Mesenchymal stem cell (in vitro differentiated cells and primary cell): ENCODE measurements around the gene RAB13.
A peak's percentile ranks its signal among the peaks of the same experiment; 100 is the strongest.

Experiments
- DNase-seq: peaks from one replicate; pipeline ENCODE4 v3.0.0-alpha.2; 2013
- H2AFZ ChIP-seq: one replicate; pipeline ENCODE4 v1.6.1; 2013; ENCODE audit warnings: low read depth, mild to moderate bottlenecking, control low read depth, inconsistent platforms, low read length, moderate library complexity
- H2AK5ac ChIP-seq: 2 replicates; pipeline ENCODE4 v1.6.1; 2013; ENCODE audit warnings: low read length, moderate library complexity, mild to moderate bottlenecking, inconsistent platforms; ENCODE audit not compliant: severe bottlenecking
- H2BK120ac ChIP-seq: one replicate; pipeline ENCODE4 v1.6.1; 2013; ENCODE audit warnings: low read depth, mild to moderate bottlenecking, inconsistent platforms, low read length, moderate library complexity
- H2BK12ac ChIP-seq, 2 experiments: one replicate each; pipeline ENCODE4 v1.6.1; 2013; ENCODE audit warnings: inconsistent platforms in 2 of 2, low read length in 2 of 2, mild to moderate bottlenecking in 2 of 2, moderate library complexity in 2 of 2, control low read depth in 1 of 2
- H2BK15ac ChIP-seq: one replicate; pipeline ENCODE4 v1.6.1; 2013; ENCODE audit warnings: mild to moderate bottlenecking, low read depth, inconsistent platforms; ENCODE audit not compliant: poor library complexity, severe bottlenecking
- H2BK5ac ChIP-seq: 2 replicates; pipeline ENCODE4 v1.6.1; 2013; ENCODE audit warnings: low read depth, mild to moderate bottlenecking, low read length, control low read depth, inconsistent platforms; ENCODE audit not compliant: poor library complexity, severe bottlenecking
- H3K14ac ChIP-seq, 2 experiments: one replicate each; pipeline ENCODE4 v1.6.1; 2013; ENCODE audit warnings: inconsistent platforms in 2 of 2, low read length in 2 of 2, control low read depth in 1 of 2, mild to moderate bottlenecking in 1 of 2, moderate library complexity in 1 of 2
- H3K18ac ChIP-seq, 2 experiments: one replicate each; pipeline ENCODE4 v1.6.1; 2013; ENCODE audit warnings: inconsistent platforms in 2 of 2, low read length in 2 of 2, control low read depth in 1 of 2, low read depth in 1 of 2, mild to moderate bottlenecking in 1 of 2
- H3K23ac ChIP-seq, 2 experiments: one replicate each; pipeline ENCODE4 v1.6.1; 2013; ENCODE audit warnings: inconsistent platforms in 2 of 2, low read length in 2 of 2, mild to moderate bottlenecking in 2 of 2, moderate library complexity in 2 of 2, control low read depth in 1 of 2
- H3K27ac ChIP-seq: 2 replicates; pipeline ENCODE4 v1.5.1; 2013; ENCODE audit warnings: mild to moderate bottlenecking, moderate library complexity, low read length, control low read depth, inconsistent platforms; ENCODE audit not compliant: poor library complexity, severe bottlenecking
- H3K27me3 ChIP-seq, 2 experiments: 2 replicates each; pipeline versions ENCODE4 v1.6.1 to v1.7.0; 2013; ENCODE audit warnings: low read length in 2 of 2, mild to moderate bottlenecking in 2 of 2, moderate library complexity in 2 of 2, control low read depth in 1 of 2, inconsistent platforms in 1 of 2; ENCODE audit not compliant: control insufficient read depth in 1 of 2, insufficient read depth in 1 of 2
- H3K36me3 ChIP-seq, 2 experiments: 2 replicates each; pipeline versions ENCODE4 v1.6.1 to v1.7.0; 2013; ENCODE audit warnings: low read length in 2 of 2, control low read depth in 1 of 2, inconsistent platforms in 1 of 2, low read depth in 1 of 2, mild to moderate bottlenecking in 1 of 2; ENCODE audit not compliant: insufficient read depth in 2 of 2, control insufficient read depth in 1 of 2
- H3K4ac ChIP-seq, 2 experiments: one replicate each; pipeline ENCODE4 v1.6.1; 2013; ENCODE audit warnings: inconsistent platforms in 2 of 2, low read length in 2 of 2, mild to moderate bottlenecking in 2 of 2, moderate library complexity in 2 of 2, control low read depth in 1 of 2, low read depth in 1 of 2
- H3K4me1 ChIP-seq: 2 replicates; pipeline ENCODE4 v1.6.1; 2013; ENCODE audit warnings: low read depth, low read length, control low read depth; ENCODE audit not compliant: control insufficient read depth, insufficient read depth
- H3K4me2 ChIP-seq: 2 replicates; pipeline ENCODE4 v1.6.1; 2013; ENCODE audit warnings: low read length, mild to moderate bottlenecking, inconsistent platforms; ENCODE audit not compliant: poor library complexity, severe bottlenecking
- H3K4me3 ChIP-seq, 2 experiments: 2 replicates each; pipeline versions ENCODE4 v1.5.1 to v1.7.0; 2013; ENCODE audit warnings: low read length in 2 of 2, mild to moderate bottlenecking in 2 of 2, control low read depth in 1 of 2, low read depth in 1 of 2; ENCODE audit not compliant: insufficient read depth in 1 of 2
- H3K79me1 ChIP-seq: replicated peaks from 2 replicates; pipeline ENCODE4 v1.6.1; 2013; ENCODE audit warnings: mild to moderate bottlenecking, control low read depth, low read length, inconsistent platforms; ENCODE audit not compliant: poor library complexity, severe bottlenecking
- H3K9ac ChIP-seq: 2 replicates; pipeline ENCODE4 v1.7.0; 2013; ENCODE audit warnings: mild to moderate bottlenecking, low read length, moderate library complexity
- H3K9me3 ChIP-seq: 2 replicates; pipeline ENCODE4 v1.7.0; 2013; ENCODE audit warnings: mild to moderate bottlenecking, low read length; ENCODE audit not compliant: control insufficient read depth
- H4K8ac ChIP-seq: one replicate; pipeline ENCODE4 v1.6.1; 2013; ENCODE audit warnings: inconsistent platforms, mild to moderate bottlenecking, low read length, moderate library complexity
- H4K91ac ChIP-seq: one replicate; pipeline ENCODE4 v1.6.1; 2013; ENCODE audit warnings: mild to moderate bottlenecking, low read length, inconsistent platforms
- WGBS: methylation state at CpG from one replicate; pipeline ENCODE4 v1.1.7; 2013; ENCODE audit warnings: mixed read lengths; 5-methylcytosine and 5-hydroxymethylcytosine counted together

Gene RAB13

GRCh38 chr1:153942766-153943549, 43.2 kb downstream of the RAB13 start:
- H2BK5ac ChIP-seq: no peak overlapping the region
- H3K4me1 ChIP-seq: peaks cover 12% of the 10 kb centered on the region
- H3K9ac ChIP-seq: no peak overlapping the region
- H3K9me3 ChIP-seq: no peaks in the 10 kb centered on the region
- no peak for DNase-seq
- H2BK120ac ChIP-seq: no peak overlapping the region
- H3K4me3 ChIP-seq: no peak overlapping the region
- no peak overlapping the region for H3K27ac ChIP-seq
- peaks cover 42% of the 10 kb centered on the region for H3K79me1 ChIP-seq
- WGBS: 93% methylated on average over 7 of the region's 11 CpGs
- no peaks in the 10 kb centered on the region for H3K27me3 ChIP-seq
- H2BK15ac ChIP-seq: no peak overlapping the region
- H2AK5ac ChIP-seq: no peak overlapping the region
- H3K4me2 ChIP-seq: no peak overlapping the region
- peaks cover 58 to 62% of the 10 kb centered on the region in 2 experiments for H3K36me3 ChIP-seq
- H3K18ac ChIP-seq: no peak overlapping the region
- no peak overlapping the region for H4K8ac ChIP-seq
- H4K91ac ChIP-seq: peak overlapping the region; percentile 28
- H2AFZ ChIP-seq: no peak overlapping the region
- H3K14ac ChIP-seq: no peak overlapping the region
- no peak overlapping the region for H3K23ac ChIP-seq
- no peak overlapping the region for H3K4ac ChIP-seq
- no peak overlapping the region for H2BK12ac ChIP-seq

GRCh38 chr1:153941826-153942725, 44.1 kb downstream of the RAB13 start:
- H3K79me1 ChIP-seq: peaks cover 44% of the 10 kb centered on the region

GRCh38 chr1:153940756-153941155, 45.4 kb downstream of the RAB13 start:
- H3K27me3 ChIP-seq: no peaks in the 10 kb centered on the region
- H4K8ac ChIP-seq: no peak overlapping the region
- H2BK15ac ChIP-seq: no peak overlapping the region
- peaks cover 12% of the 10 kb centered on the region for H3K4me1 ChIP-seq
- no peak overlapping the region for H2AFZ ChIP-seq
- 98% methylated on average over 8 of the region's 8 CpGs for WGBS
- no peak overlapping the region for H3K9ac ChIP-seq
- no peak overlapping the region for H4K91ac ChIP-seq
- H2BK5ac ChIP-seq: no peak overlapping the region
- H3K18ac ChIP-seq: no peak overlapping the region
- H3K14ac ChIP-seq: no peak overlapping the region
- peaks cover 48% of the 10 kb centered on the region for H3K79me1 ChIP-seq
- no peaks in the 10 kb centered on the region for H3K9me3 ChIP-seq
- H2AK5ac ChIP-seq: no peak overlapping the region
- no peak overlapping the region for H3K4me3 ChIP-seq
- no peak overlapping the region for H2BK12ac ChIP-seq
- no peak overlapping the region for H2BK120ac ChIP-seq
- peaks cover 72 to 73% of the 10 kb centered on the region in 2 experiments for H3K36me3 ChIP-seq
- DNase-seq: no peak
- no peak overlapping the region for H3K27ac ChIP-seq
- H3K4ac ChIP-seq: no peak overlapping the region
- H3K4me2 ChIP-seq: no peak overlapping the region
- no peak overlapping the region for H3K23ac ChIP-seq

More at GRCh38 chr1:153941826-153942725, 44.1 kb downstream of the RAB13 start:
- no peak overlapping the region for H2BK120ac ChIP-seq
- H3K27me3 ChIP-seq: no peaks in the 10 kb centered on the region
- no peak overlapping the region for H3K27ac ChIP-seq
- no peak overlapping the region for H2AFZ ChIP-seq
- no peak overlapping the region for H3K4me3 ChIP-seq
- H3K9ac ChIP-seq: no peak overlapping the region
- no peak overlapping the region for H2BK5ac ChIP-seq
- H3K14ac ChIP-seq: no peak overlapping the region
- no peak overlapping the region for H3K4me2 ChIP-seq
- no peak overlapping the region for H3K23ac ChIP-seq
- peaks cover 60 to 63% of the 10 kb centered on the region in 2 experiments for H3K36me3 ChIP-seq
- no peak overlapping the region for H2AK5ac ChIP-seq
- no peak overlapping the region for H2BK15ac ChIP-seq
- no peak overlapping the region for H4K8ac ChIP-seq
- 97% methylated on average over 34 of the region's 34 CpGs for WGBS
- H3K18ac ChIP-seq: no peak overlapping the region
- H3K4ac ChIP-seq: no peak overlapping the region
- DNase-seq: no peak
- H2BK12ac ChIP-seq: no peak overlapping the region
- H3K9me3 ChIP-seq: no peaks in the 10 kb centered on the region
- H4K91ac ChIP-seq: no peak overlapping the region
- peaks cover 12% of the 10 kb centered on the region for H3K4me1 ChIP-seq

GRCh38 chr1:153939476-153939875, 46.7 kb downstream of the RAB13 start:
- Histone ChIP-seq H2AFZ (no peak overlapping the region), H4K8ac (peak overlapping the region; percentile 31), H2BK5ac (no peak overlapping the region), H3K27ac (no peak overlapping the region), H3K27me3 (no peaks in the 10 kb centered on the region), H3K9me3 (no peaks in the 10 kb centered on the region), H3K4me3 (no peak overlapping the region), H3K18ac (no peak overlapping the region), H3K4ac (no peak overlapping the region), H4K91ac (no peak overlapping the region), H2AK5ac (no peak overlapping the region), H3K23ac (no peak overlapping the region), H3K14ac (no peak overlapping the region), H3K4me1 (peaks cover 5% of the 10 kb centered on the region), H2BK15ac (no peak overlapping the region), H2BK12ac (no peak overlapping the region), H2BK120ac (no peak overlapping the region), H3K4me2 (no peak overlapping the region), H3K9ac (no peak overlapping the region), H3K36me3 (peaks cover 81% of the 10 kb centered on the region in 2 experiments), H3K79me1 (peaks cover 48% of the 10 kb centered on the region)
- 98% methylated on average over 12 of the region's 12 CpGs for WGBS
- no peak for DNase-seq
